Stimulated activated CD4-positive, alpha-beta T cell treated with anti-CD3 and anti-CD28 coated beads, TNF-alpha, amount 100 ng/mL, for 4 hours (primary cell): ENCODE measurements around the gene DGKK.

Experiments used
- DNase-seq, 3 experiments: peaks; one replicate each; pipeline ENCODE4 v3.0.0-alpha.2; 2020; ENCODE audit warnings: low read depth in 3 of 3

The DGKK gene

DNA sequence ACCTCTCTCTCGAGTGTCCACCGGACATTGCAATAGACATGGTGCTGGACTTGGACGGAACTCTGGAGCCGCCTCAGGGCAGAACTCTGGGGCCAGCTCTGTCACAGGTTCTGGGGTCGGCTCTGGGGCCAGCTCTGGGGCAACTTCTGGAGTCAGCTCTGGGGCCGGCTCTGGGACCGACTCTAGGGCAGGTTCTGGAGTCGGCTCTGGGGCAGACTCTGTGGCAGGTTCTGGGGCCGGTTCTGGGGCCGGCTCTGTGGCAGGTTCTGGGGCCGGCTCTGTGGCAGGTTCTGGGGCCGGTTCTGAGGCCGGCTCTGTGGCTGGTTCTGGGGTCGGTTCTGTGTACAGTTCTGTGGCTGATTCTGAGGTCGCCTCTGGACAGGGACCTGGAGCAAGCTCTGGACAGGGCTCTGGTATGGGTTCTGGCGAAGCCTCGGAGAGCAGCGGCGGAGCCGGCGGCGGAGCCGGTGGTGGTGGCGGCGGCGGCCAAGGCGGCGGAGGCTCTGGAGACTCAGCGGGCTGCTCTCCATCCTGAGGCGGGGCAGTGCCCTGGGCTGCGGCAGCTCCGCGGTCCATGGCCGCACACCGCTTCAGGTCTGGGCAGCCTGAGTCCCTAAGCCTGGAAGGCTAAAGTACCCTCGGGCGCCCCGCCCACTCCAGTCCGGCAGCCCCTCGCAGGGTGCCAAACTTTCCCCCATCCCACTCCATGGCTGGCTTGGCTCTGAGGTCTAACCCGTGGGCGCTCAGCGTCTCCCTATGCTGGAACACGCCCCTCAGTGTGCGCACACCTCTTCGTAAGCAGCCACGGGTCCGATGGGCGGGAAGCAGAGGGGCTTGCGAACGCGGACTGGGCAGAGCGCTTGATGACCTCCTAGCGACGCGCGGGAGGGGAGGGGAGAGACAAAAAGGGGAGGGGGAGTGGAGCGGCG is at the start of gene DGKK:
DGKK (minus strand) TSS at position 723 of the 929 bp plus-strand sequence; CDS start at position 576, 147 bp downstream.
- DNase-seq, result no peak

- DNase-seq, result no peak
Measured at GRCh38 chrX:50514811-50515210, 44.2 kb upstream of the DGKK start.

GRCh38 chrX:50497114-50497513 is 26.5 kb upstream of the DGKK start:
- DNase-seq, result no peak

DNA sequence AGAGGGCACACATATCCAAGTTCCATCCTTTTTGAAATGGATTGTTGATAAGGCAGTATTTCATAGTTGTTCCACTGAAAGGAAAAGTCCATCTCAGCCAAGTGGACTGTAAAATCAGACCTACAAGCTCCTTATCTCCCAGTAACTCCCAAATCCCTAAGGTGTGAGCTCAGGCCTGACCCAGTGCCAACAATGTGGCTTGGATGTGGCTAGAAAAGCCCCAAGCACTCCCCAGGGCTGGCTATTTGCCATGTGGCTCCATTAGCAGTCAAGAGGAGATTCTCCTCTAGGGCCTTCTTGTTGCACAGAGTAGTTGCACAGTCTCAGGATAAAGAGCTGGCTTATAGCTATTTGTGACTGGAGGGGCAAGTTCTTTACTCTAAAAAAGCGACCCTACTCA is 25.0 kb upstream of the DGKK start:
- DNase-seq, result no peak

- DNase-seq, result no peak
Measured at GRCh38 chrX:50492720-50493119, 22.1 kb upstream of the DGKK start.

DNA sequence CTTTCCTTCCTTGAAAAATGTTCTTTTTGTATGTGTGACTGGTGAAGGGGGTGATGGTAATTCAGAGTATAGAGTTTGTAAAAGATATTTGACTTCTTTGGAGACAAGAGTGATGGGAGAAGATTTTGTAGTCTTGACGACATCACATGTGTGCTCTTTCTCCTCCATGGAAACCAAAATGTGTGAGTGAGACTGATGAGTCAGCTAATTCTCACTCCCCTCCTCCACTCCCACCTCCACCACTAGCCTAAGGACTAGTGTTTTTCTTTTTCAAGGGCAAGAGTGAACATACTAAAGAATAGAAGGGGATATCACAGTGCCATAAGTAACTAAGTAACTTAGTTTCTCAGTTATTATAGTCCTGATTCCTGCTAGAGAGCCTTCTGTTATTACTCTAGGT is 14.0 kb upstream of the DGKK start:
- no peak for DNase-seq

DNA sequence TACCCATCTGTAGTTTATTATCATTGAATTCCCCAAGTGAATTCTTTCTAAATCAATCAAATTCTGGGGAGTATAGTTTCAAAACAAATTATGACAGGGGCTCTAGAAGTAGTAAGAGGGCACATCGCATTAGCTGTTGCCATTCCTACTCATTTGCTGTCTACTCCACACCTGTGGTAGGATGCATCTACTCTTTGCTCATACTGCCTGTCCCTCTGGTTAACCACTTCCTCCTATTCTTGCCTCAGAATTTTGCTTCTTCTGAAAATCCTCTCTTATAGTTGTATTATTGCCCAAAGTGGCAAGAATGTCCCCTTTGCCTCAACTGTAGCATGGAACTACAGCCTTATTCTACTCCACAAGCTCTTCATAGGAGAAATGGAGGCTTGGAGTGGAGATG is 12.7 kb upstream of the DGKK start:
- no peak for DNase-seq

- DNase-seq, result no peak
Measured at GRCh38 chrX:50475208-50475607, 4.6 kb upstream of the DGKK start.

- no peak for DNase-seq
Measured at GRCh38 chrX:50471390-50471789, 765 bp upstream of the DGKK start.

DNA sequence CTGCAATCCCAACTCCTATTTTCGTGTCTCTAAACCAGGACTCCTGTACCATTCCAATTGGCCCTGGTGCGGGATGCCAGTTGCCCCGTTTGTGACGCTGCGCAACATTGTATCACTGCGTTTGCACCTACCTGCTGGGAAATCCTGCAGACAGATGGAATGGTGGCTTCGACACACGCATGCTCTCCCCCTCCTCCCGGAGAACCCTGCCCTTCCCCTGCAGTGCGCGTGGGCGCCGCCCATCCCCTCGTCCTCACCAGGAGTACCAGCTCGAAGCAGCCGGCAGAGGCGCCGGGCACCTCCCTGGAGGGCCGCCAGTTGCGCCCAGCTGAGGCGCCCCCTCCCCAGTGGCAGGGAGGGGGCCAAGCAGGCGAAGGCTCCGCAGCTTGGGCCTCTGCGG is 1.4 kb downstream of the DGKK start:
- no peak for DNase-seq

- no peak for DNase-seq
Measured at GRCh38 chrX:50459615-50460014, 11.0 kb downstream of the DGKK start.

GRCh38 chrX:50458483-50458882 is 12.1 kb downstream of the DGKK start:
- DNase-seq, result no peak

- no peak for DNase-seq
Measured at GRCh38 chrX:50456712-50457484, 13.7 kb downstream of the DGKK start.

GRCh38 chrX:50452782-50453181 is 17.8 kb downstream of the DGKK start:
- DNase-seq, result no peak

DNA sequence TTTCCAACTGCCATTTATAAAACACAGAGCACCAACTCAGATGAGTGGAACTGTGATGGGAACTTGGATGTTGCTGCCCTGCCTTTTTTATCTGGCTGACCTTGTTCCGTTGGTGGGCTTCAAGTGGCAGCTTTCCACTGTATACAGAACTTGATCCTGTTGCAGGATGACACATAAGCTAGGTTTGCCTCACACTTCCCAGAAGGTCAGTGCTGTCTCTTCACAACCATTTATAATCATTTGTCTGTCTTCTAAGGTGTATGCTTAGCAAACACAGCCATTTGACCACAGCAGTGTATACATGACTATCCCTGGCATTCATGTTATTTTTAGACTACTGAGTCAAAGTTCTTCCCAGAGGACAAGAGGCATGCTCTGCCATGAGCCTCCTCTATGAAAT is 20.3 kb downstream of the DGKK start:
- no peak for DNase-seq

- no peak for DNase-seq
Measured at GRCh38 chrX:50448565-50448964, 22.1 kb downstream of the DGKK start.

GRCh38 chrX:50447535-50447934 is 23.1 kb downstream of the DGKK start:
- DNase-seq, result no peak

- no peak for DNase-seq
Measured at GRCh38 chrX:50442426-50443116, 28.1 kb downstream of the DGKK start.

DNA sequence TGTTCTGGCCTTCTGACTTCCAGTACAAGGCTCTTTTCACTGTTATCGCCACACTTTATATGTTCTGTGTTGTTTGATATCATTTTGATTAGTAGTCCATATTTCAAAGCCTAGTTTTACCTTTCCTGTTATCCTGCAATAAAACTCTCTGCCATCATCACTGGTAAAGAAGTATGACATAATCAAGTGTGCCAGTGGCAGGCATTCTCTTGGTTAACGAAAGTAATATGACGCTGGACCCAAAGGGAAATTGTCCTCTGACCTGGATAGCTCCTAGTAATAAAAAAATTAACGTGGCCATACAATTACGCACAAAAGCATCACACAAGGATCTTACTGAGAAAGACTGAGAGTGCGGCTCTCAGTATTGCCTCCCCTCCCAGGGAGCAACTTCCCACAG is 33.8 kb downstream of the DGKK start:
- no peak for DNase-seq

- no peak for DNase-seq
Measured at GRCh38 chrX:50432829-50433289, 37.8 kb downstream of the DGKK start.

DNA sequence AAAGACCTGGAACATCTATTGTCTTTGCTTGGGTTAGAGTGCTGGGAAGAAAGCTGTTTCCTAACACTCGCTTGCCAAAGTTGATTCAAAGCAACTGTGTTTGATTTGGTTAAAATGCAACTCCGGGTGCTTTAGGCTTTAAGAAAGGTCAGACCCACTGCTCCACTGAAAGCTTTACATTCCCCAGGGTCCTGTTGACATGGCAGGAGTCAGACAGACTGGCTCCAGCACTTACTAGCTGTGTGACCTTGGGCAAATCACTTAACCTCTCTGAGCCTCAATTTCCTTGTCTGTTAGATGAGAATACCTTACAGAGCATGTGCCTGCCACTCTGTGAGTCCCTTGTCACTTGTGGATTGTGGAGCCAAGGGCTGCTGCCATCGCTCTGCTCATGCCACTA is 39.0 kb downstream of the DGKK start:
- no peak for DNase-seq

GRCh38 chrX:50430917-50431575 is 39.6 kb downstream of the DGKK start:
- DNase-seq, result no peak
